ENCODE measurements around the gene PRUNE2. TPM values are rescaled to one million over a fixed set of nuclear protein-coding genes. Genes with fewer than 3 reads are reported as not detected.

The PRUNE2 gene
- total RNA-seq, 4 donors from 2014 or later: 67.6 to 105 (median 95.6) TPM

- Histone ChIP-seq H3K9me3 (no peaks in the 10 kb centered on the region), H3K4me1 (peaks cover 0 to 2% (median 0%) of the 10 kb centered on the region in 4 donors), H3K4me3 (no peak overlapping the region), H3K36me3 (no peaks in the 10 kb centered on the region), H3K27me3 (peaks cover under 1% of the 10 kb centered on the region), H3K27ac (no peak overlapping the region)
- in situ Hi-C loops (cut with MboI; ENCODE audit: low pct_ligation_motif_present in 1 of 4, low pct_unique_long_range_greater_than_20kb in 1 of 4, low sequenced_read_pairs in 3 of 4): loop anchor here in 3 of 4 donors (5.0 to 25.0 kb wide), 3 partner anchors 88 to 263 kb away; no protein-coding TSS in a partner anchor
- intact Hi-C loops (cut with DNase I; ENCODE audit: low total_unique reads): loop anchor here (10.0 kb wide), 1 partner anchor 245 kb away; the partner anchor contains the start of gene GCNT1
- no peak for TF ChIP-seq POLR2A (IDR thresholded peaks at IDR 0.05)
- DNase-seq: no peak
Observed at GRCh38 chr9:76699971-76700370, 205.9 kb downstream of the PRUNE2 start.

GRCh38 chr9:76697554-76697953 lies 208.4 kb downstream of the PRUNE2 start:
- Histone ChIP-seq H3K4me1 (peaks cover 0 to 5% (median 0%) of the 10 kb centered on the region in 4 donors), H3K36me3 (no peaks in the 10 kb centered on the region), H3K9me3 (no peaks in the 10 kb centered on the region), H3K27ac (no peak overlapping the region), H3K27me3 (no peaks in the 10 kb centered on the region), H3K4me3 (no peak overlapping the region)
- intact Hi-C loops (cut with DNase I; ENCODE audit: low total_unique reads): no loop called here
- WGBS, 2 donors (ENCODE audit: low coverage in 1 of 2): 55 to 83% methylated on average over 2 of the region's 2 CpGs
- in situ Hi-C loops (cut with MboI; ENCODE audit: low pct_ligation_motif_present in 1 of 4, low pct_unique_long_range_greater_than_20kb in 1 of 4, low sequenced_read_pairs in 3 of 4): no loop called here
- DNase-seq: no peak
- no peak for TF ChIP-seq CTCF (IDR thresholded peaks at IDR 0.05)
- TF ChIP-seq EP300 (IDR thresholded peaks at IDR 0.05; ENCODE audit: low read depth): no peak
- TF ChIP-seq POLR2A (IDR thresholded peaks at IDR 0.05): no peak
- TF ChIP-seq POLR2AphosphoS5 (IDR thresholded peaks at IDR 0.05): no peak

- no peak overlapping the region for H3K4me3 ChIP-seq
- peaks cover 0 to 10% (median 3%) of the 10 kb centered on the region in 4 donors for H3K4me1 ChIP-seq
- H3K27ac ChIP-seq: no peak overlapping the region
- intact Hi-C loops (cut with DNase I; ENCODE audit: low total_unique reads): no loop called here
- in situ Hi-C loops (cut with MboI; ENCODE audit: low pct_ligation_motif_present in 1 of 4, low pct_unique_long_range_greater_than_20kb in 1 of 4, low sequenced_read_pairs in 3 of 4): no loop called here
- WGBS, 2 donors (ENCODE audit: low coverage in 1 of 2): 51 to 100% methylated on average over 1 to 5 of the region's 5 CpGs
- TF ChIP-seq EP300 (IDR thresholded peaks at IDR 0.05; ENCODE audit: low read depth): no peak
- no peak for TF ChIP-seq POLR2A (IDR thresholded peaks at IDR 0.05)
- TF ChIP-seq CTCF (IDR thresholded peaks at IDR 0.05): no peak
- TF ChIP-seq POLR2AphosphoS5 (IDR thresholded peaks at IDR 0.05): no peak
- H3K27me3 ChIP-seq: no peaks in the 10 kb centered on the region
- no peaks in the 10 kb centered on the region for H3K9me3 ChIP-seq
- DNase-seq: no peak
- no peaks in the 10 kb centered on the region for H3K36me3 ChIP-seq
Observed at GRCh38 chr9:76697081-76697480, 208.8 kb downstream of the PRUNE2 start.

GRCh38 chr9:76693912-76694311 lies 212.0 kb downstream of the PRUNE2 start:
- H3K9me3 ChIP-seq: no peaks in the 10 kb centered on the region

More at GRCh38 chr9:76693912-76694311, 212.0 kb downstream of the PRUNE2 start:
- Histone ChIP-seq H3K4me1 (peaks cover 8 to 33% (median 15%) of the 10 kb centered on the region in 4 donors), H3K27ac (no peak overlapping the region), H3K27me3 (no peaks in the 10 kb centered on the region), H3K4me3 (no peak overlapping the region), H3K36me3 (no peaks in the 10 kb centered on the region)
- in situ Hi-C loops (cut with MboI; ENCODE audit: low pct_ligation_motif_present in 1 of 4, low pct_unique_long_range_greater_than_20kb in 1 of 4, low sequenced_read_pairs in 3 of 4) (no loop called here), intact Hi-C loops (cut with DNase I; ENCODE audit: low total_unique reads) (no loop called here)
- no peak for DNase-seq
- 80 to 81% methylated on average over 4 to 5 of the region's 5 CpGs for WGBS, 2 donors (ENCODE audit: low coverage in 1 of 2)
- TF ChIP-seq POLR2AphosphoS5 (IDR thresholded peaks at IDR 0.05): no peak
- TF ChIP-seq EP300 (IDR thresholded peaks at IDR 0.05; ENCODE audit: low read depth): no peak
- TF ChIP-seq POLR2A (IDR thresholded peaks at IDR 0.05): no peak
- no peak for TF ChIP-seq CTCF (IDR thresholded peaks at IDR 0.05)

Data from transverse colon (tissue), 4 donors.